Fibroblast of upper back skin (primary cell): ENCODE measurements around the gene GLT8D1.
A peak's percentile ranks its signal among the peaks of the same experiment; 100 is the strongest.
"Not testable (repeated sequence)": the region's sequence is repeated elsewhere in the genome, so short reads cannot be mapped to it uniquely, and the experiment has no call there.

Experiments used
- DNase-seq: peaks from one replicate; pipeline ENCODE4 v3.0.0-alpha.2; 2013

GLT8D1 gene

GRCh38 chr3:52679199-52679538 lies 26.4 kb downstream of the GLT8D1 start:
- DNase-seq, result peak; percentile 67

- DNase-seq, result no peak
These were observed 27.1 kb downstream of the GLT8D1 start for GRCh38 chr3:52678265-52679198.

- not testable (repeated sequence) for DNase-seq
These were observed 29.4 kb downstream of the GLT8D1 start for GRCh38 chr3:52676201-52676600.

- no peak for DNase-seq
These were observed 33.9 kb downstream of the GLT8D1 start for GRCh38 chr3:52671676-52672075.

GRCh38 chr3:52670621-52671521 lies 34.7 kb downstream of the GLT8D1 start:
- peak; percentile 100 for DNase-seq

GRCh38 chr3:52663098-52663497 lies 42.5 kb downstream of the GLT8D1 start:
- DNase-seq, result no peak

GRCh38 chr3:52660046-52660445 lies 45.5 kb downstream of the GLT8D1 start:
- no peak for DNase-seq

GRCh38 chr3:52655895-52656294 lies 49.7 kb downstream of the GLT8D1 start:
- no peak for DNase-seq

- no peak for DNase-seq
These were observed 54.0 kb downstream of the GLT8D1 start for GRCh38 chr3:52651592-52651991.

GRCh38 chr3:52650439-52650838 lies 55.2 kb downstream of the GLT8D1 start:
- no peak for DNase-seq

GRCh38 chr3:52649461-52650210 lies 56.0 kb downstream of the GLT8D1 start:
- DNase-seq, result peak; percentile 63

- DNase-seq, result no peak
These were observed 60.0 kb downstream of the GLT8D1 start for GRCh38 chr3:52645549-52645948.
